Stimulated activated CD8-positive, alpha-beta memory T cell treated with anti-CD3 and anti-CD28 coated beads, Interleukin-12 subunit alpha, Interleukin-12 subunit beta, amount 100 ng/mL, for 4 hours (primary cell): ENCODE results near the gene LCP1.

ENCODE experiments used
- DNase-seq: peaks from one replicate; pipeline ENCODE4 v3.0.0-alpha.2; 2020; ENCODE audit warnings: low read depth

Gene LCP1

DNA sequence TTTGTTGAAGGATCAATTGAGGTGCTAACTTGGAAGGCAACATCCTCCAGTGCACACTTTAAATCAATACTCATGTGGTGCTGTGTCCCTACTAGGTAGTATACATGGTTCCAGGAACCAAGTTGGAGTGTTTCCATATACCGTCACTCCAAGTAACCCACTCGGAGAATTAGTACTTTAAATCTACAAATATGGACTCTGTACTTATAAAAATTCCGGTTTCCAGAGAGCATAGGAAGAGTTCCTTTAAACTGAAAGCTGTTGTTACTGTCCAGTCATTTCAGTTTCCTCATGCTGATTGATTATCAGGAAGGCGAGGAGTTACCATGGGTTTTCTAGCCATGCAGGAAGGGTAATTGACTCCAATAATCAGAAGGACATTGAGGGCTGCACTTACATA is 84.3 kb downstream of the LCP1 start:
- DNase-seq, result no peak

DNA sequence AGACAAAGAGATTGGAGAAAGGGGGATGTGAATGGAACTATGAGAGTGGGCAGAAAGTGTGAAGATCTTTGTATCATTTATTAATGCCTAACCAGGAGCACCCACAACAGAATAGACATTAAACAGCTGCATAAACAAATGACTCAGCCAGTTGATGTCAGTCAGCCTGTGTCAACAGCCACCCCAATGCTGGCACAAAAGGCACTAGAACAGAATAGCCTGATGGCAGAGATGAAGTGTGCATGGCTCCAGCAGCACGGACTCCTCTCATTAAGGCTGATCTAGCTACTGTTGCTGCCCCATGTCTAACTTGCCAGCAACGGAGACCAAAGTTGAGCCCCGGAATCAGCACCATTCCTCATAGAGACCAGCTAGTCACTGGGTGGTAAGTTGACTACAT is 85.0 kb downstream of the LCP1 start:
- DNase-seq, result no peak

DNA sequence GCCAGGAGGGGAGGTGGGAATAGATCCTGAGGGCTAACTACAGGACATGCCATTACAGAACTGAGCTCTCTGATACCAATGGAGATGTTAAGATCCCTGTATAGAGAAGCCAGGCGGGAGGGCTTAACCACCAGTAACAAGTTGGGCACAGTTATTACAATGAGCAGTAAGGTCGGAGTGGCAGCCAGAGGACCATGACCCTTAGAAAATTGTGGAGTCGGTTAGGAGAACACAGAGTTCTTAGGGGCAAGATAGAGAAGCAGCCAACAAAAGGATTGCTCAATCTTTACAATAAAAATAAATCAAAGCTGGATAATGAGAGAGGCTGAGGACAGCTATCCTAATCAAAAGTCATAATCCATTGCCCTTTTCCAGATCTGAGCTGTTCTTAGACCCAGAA is 87.5 kb downstream of the LCP1 start:
- DNase-seq, result no peak

DNA sequence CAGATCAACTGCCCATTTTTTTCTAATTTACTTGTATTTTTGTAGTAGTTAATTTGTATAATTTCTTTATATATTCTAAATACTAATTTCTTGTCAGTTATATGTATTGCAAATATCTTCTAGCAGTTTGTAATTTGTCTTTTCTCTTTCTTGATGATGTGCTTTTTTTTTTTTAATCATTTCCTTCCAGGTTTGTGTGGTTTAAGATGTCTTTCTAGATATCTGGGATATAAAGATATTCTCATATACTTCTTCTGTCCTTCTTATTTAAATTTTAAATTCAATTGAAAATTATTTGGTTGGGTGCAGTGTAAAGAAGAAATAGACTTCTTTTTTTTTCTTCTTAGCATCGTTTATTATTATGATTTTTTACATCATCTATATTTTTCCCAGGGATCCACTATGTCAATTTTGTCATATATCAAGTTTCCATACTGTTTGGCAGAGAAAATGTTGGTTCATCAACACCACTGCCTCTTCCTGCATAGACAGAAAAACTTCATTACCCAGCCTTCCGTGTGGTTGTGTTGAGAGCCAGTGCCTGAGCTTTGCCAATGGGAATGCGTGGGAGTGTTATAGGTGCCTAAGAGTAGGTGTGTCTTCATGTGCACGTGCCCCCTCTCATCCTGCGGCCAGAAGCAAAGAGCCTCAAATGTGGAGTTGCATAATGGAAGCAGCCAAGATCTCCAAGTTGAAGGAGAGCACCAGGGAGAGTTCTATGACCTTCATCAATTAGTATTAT is 93.0 kb downstream of the LCP1 start:
- no peak for DNase-seq

DNA sequence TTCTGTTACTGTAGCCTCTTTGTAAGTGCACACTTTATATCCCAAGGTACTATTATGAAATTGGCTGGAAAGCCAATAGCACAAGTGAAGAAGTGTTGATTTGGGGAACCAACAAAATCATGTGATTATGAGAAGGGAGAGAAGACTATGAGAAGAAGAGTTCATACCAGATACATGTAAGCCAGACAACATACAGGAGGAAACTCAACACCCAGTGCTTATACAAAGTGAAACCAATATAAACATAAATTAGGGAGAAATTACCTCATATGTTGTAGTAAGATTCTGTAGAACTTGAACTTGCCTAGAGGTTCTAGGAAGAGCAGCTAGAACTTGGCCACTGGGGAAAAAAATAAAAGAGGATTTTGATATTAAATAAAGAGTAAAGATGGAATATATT is 94.5 kb downstream of the LCP1 start:
- DNase-seq, result no peak

DNA sequence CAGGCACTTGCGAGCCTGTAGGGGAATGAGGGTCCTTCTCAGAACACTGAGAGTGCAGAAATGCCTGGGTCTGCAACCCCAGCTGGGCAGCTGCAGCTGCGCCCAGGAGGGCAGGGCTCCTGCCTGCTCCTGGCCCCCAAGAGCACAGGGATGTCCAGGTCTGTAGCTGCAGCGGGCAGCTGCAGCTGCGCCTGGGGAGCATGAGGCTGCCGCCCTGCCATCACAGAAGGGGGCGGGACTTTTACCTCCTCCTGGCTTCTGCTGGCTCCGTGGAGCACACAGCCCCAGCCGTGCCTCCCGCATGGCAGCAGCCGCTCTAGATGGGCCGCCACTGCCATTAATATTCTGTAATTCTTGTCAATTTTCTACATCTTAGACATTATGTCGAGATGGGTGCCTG is 95.0 kb downstream of the LCP1 start:
- DNase-seq, result no peak

DNA sequence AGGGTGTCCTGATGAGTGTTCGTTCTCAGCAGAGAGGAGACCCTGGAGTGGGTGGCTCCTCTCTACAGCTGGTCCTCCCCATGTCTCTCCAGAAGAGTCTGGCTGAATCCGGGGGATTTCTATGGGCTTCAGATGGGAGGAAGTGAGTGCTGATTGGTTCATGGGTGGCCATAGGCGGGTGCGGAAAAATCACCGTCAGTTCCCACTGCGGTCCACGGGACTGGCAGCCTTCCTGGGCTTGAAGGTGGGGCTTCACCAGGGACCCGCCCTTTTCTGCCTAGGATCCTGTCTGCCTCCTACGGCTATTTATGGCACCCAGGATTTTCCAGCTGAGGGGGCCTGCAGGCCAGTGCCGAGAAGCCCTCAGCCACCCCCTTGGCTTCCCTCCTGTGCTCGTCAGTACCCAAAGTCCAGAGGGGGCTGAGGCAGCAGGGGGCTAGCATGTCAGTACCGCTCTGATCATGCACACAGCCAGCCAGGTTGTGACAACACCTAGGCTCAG is 95.5 kb downstream of the LCP1 start:
- DNase-seq, result no peak

DNA sequence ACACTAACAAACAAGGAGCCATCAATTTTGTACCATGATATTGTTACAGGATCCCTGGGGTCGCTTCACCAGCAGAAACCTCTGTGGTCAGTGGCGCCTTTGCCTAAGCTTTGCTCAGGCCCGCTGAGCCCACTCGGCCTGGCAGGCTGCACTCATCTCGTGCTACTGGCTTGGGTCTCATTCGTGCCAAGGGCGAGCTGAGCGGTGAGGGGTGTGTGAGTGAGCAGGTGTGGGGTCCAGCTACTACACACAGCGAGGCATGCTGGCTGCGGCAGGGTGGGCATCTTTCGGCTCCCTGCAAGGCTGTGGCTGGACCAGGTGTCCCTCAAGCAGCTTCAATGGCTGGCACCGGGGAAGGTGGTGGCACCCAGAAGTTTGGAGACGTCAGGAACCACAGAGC is 96.2 kb downstream of the LCP1 start:
- DNase-seq, result no peak

DNA sequence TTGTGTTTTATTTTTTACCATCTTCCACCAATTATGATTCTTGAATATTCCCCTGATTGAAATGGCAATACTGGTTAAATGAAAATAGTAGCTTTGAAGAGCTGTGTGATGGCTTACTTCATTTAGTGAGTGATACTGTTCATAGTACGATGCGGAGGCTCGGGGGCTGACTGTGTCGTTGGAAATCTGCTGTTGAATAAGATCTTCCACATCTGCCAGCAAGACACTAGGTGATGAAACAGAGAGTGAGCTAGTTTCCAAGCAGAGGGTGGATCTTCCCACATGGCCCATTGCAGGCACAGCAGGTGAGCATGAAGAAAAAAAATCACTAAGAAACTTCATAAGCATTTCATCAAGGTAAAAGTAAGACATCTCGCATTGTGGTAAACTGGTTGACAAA is 99.7 kb downstream of the LCP1 start:
- no peak for DNase-seq

DNA sequence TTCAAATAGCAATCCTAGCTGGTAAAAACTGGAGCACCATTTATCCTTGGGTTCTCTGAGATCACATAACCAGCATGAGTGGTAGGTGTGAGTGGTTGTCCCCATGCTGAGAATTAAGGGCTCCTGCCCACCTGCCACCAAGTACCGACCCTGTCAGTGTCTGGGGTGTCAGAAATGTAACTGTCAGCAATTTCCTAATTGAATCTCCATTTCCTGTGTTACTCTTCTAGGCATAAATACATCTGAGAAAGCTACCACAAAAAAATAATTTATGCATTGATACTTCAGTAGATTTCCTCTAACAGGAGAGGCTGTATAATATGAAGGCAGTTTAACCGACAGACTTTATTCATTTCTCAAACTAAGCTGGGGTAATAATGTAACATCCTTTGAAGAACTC is 102.2 kb downstream of the LCP1 start:
- DNase-seq, result no peak

DNA sequence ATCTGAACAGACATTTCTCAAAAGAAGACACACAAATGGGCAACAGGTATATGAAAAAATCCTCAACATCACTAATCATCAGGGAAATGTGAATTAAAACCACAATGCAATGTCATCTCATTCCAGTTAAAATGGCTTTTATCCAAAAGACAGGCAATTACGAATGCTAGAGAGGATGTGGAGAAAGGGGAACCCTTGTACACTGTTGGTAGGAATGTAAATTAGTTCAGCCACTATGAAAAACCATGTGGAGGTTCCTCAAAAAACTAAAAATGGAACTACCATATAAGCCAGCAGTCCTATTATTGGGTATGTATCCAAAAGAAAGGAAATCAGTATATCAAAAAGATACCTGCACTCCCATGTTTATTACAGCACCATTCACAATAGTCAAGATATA is 104.7 kb downstream of the LCP1 start:
- DNase-seq, result no peak

DNA sequence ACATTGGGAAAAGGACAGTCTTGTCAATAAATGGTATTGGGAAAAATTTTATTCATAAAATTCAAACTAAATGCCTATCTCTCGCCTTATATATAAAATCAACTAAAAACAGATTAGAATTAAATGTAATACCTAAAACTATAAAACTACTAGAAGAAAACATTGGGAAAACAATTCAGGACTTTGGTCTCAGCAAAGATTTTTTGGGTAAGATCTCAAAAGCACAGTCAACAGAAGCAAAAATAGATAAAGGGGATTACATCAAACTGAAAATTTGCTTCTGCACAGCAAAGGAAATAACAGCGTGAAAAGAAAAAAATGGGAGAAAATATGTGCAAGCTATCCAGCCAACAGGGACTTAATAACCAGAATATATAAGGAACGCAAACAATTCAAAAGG is 105.2 kb downstream of the LCP1 start:
- no peak for DNase-seq
